ENCODE data around the gene CDKN1A. TPM values are rescaled to one million over a fixed set of nuclear protein-coding genes. Genes with fewer than 3 reads are reported as not detected.

Gene CDKN1A
- total RNA-seq, 4 donors from 2014 or later = 41.0 to 64.5 (median 61.8) TPM

- intact Hi-C loops (cut with DNase I) = no loop called here
- WGBS, 2 donors = 67 to 85% methylated on average over 5 of the region's 5 CpGs
These were observed 16.1 kb upstream of the CDKN1A start for GRCh38 chr6:36662380-36662779.

DNA sequence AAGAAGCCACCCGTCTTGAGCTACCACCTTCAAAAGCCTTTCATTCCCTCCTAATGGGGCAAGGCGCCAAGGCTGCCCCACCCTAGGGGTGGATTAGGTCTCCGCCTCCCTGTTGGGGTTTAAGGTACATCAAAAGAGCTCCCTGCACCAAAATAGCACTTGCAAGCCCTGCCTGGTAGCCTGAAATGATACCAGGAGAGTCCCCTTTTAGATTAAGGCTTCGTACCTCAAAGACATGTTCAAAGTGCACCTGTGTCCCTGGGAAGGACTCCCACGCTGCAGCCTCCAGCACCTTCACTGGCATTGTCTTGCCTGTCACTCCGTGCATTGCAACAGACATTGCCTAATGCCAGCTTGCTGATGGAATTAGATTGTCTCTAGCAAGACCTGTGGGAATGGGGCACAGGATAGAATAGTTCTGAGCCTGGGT is 15.7 kb upstream of the CDKN1A start:
- no peak for DNase-seq
- H3K36me3 ChIP-seq = no peaks in the 10 kb centered on the region
- no peak overlapping the region for H3K27ac ChIP-seq
- TF ChIP-seq CTCF (IDR thresholded peaks at IDR 0.05) (no peak), POLR2A (IDR thresholded peaks at IDR 0.05) (no peak)
- 87 to 89% methylated on average over 6 of the region's 6 CpGs for WGBS, 2 donors
- peaks cover 19 to 23% of the 10 kb centered on the region in 2 donors for H3K4me1 ChIP-seq
- H3K4me3 ChIP-seq (replicated peaks in 1 of 3) = no peak overlapping the region
- intact Hi-C loops (cut with DNase I) = no loop called here
- H3K9me3 ChIP-seq = no peaks in the 10 kb centered on the region
- H3K27me3 ChIP-seq = no peaks in the 10 kb centered on the region

More at GRCh38 chr6:36662380-36662779, 16.1 kb upstream of the CDKN1A start:
- no peak for TF ChIP-seq CTCF (IDR thresholded peaks at IDR 0.05)
- TF ChIP-seq POLR2A (IDR thresholded peaks at IDR 0.05) = no peak
- no peaks in the 10 kb centered on the region for H3K36me3 ChIP-seq
- no peak overlapping the region for H3K4me3 ChIP-seq (replicated peaks in 1 of 3)
- H3K27me3 ChIP-seq = no peaks in the 10 kb centered on the region
- H3K9me3 ChIP-seq = no peaks in the 10 kb centered on the region
- peaks cover 17 to 19% of the 10 kb centered on the region in 2 donors for H3K4me1 ChIP-seq
- H3K27ac ChIP-seq = no peak overlapping the region
- DNase-seq = no peak

GRCh38 chr6:36663504-36664446 is 14.7 kb upstream of the CDKN1A start:
- DNase-seq = no peak
- H3K27me3 ChIP-seq = no peaks in the 10 kb centered on the region
- intact Hi-C loops (cut with DNase I) = no loop called here
- peaks cover 19 to 23% of the 10 kb centered on the region in 2 donors for H3K4me1 ChIP-seq
- no peak for TF ChIP-seq POLR2A (IDR thresholded peaks at IDR 0.05)
- no peak for TF ChIP-seq CTCF (IDR thresholded peaks at IDR 0.05)
- H3K27ac ChIP-seq = no peak overlapping the region
- WGBS, 2 donors = 70 to 79% methylated on average over 4 of the region's 4 CpGs
- H3K9me3 ChIP-seq = no peaks in the 10 kb centered on the region
- H3K4me3 ChIP-seq (replicated peaks in 1 of 3) = no peak overlapping the region
- H3K36me3 ChIP-seq = no peaks in the 10 kb centered on the region

GRCh38 chr6:36665180-36665579 is 13.3 kb upstream of the CDKN1A start:
- H3K4me1 ChIP-seq = peaks cover 19 to 23% of the 10 kb centered on the region in 2 donors
- no peak overlapping the region for H3K4me3 ChIP-seq (replicated peaks in 1 of 3)
- H3K27ac ChIP-seq = no peak overlapping the region
- H3K27me3 ChIP-seq = no peaks in the 10 kb centered on the region
- no peak for DNase-seq
- no peak for TF ChIP-seq POLR2A (IDR thresholded peaks at IDR 0.05)
- intact Hi-C loops (cut with DNase I) = no loop called here
- no peaks in the 10 kb centered on the region for H3K36me3 ChIP-seq
- no peaks in the 10 kb centered on the region for H3K9me3 ChIP-seq
- 96 to 97% methylated on average over 4 of the region's 4 CpGs for WGBS, 2 donors

DNA sequence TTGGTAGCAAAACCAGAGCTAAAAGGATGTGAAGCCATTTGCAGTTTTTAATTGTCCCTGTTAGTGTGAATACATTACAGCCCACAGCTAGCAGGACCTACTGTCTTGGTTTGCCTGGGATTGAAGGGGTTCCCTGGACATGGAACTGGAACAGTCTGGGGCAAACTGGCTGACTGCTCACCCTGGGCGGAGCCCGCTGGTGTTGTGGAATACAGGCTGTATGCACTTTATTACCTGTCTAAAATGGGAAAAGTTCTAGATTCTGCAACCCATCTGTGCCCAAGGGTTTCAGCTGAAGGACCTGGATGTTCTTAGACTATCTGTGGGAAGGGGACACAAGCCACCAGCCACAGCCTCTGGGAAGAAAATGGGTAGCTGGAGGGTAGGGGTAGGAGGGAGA is 12.2 kb upstream of the CDKN1A start:
- H3K27ac ChIP-seq = peak overlapping the region; percentile 26 to 93 (median 70)
- intact Hi-C loops (cut with DNase I) = no loop called here
- WGBS, 2 donors = 96 to 100% methylated on average over 2 of the region's 2 CpGs
- TF ChIP-seq CTCF (IDR thresholded peaks at IDR 0.05) (no peak), POLR2A (IDR thresholded peaks at IDR 0.05) (no peak)
- H3K4me3 ChIP-seq (replicated peaks in 1 of 3) = no peak overlapping the region
- DNase-seq = peak in 1 of 2 donors; percentile 42
- H3K36me3 ChIP-seq = no peaks in the 10 kb centered on the region
- H3K4me1 ChIP-seq = peaks cover 10 to 17% of the 10 kb centered on the region in 2 donors
- H3K9me3 ChIP-seq = no peaks in the 10 kb centered on the region
- H3K27me3 ChIP-seq = no peaks in the 10 kb centered on the region
